NCI-H128 (cell line): ENCODE data around the gene LRP1.

Experiments
- DNase-seq: peaks from one replicate; lab custom pipeline; 2025; ENCODE audit not compliant: unreplicated experiment; lab: John Stamatoyannopoulos, UW

The LRP1 gene

DNA sequence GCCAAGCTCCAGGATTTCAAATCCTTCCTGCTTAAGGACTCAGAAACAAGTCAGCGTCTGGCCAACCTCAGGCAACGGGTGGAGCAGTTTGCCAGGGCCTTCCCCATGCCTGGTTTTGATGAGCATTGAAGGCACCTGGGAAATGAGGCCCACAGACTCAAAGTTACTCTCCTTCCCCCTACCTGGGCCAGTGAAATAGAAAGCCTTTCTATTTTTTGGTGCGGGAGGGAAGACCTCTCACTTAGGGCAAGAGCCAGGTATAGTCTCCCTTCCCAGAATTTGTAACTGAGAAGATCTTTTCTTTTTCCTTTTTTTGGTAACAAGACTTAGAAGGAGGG, 105.9 kb downstream of the LRP1 start:
- DNase-seq: no peak

DNA sequence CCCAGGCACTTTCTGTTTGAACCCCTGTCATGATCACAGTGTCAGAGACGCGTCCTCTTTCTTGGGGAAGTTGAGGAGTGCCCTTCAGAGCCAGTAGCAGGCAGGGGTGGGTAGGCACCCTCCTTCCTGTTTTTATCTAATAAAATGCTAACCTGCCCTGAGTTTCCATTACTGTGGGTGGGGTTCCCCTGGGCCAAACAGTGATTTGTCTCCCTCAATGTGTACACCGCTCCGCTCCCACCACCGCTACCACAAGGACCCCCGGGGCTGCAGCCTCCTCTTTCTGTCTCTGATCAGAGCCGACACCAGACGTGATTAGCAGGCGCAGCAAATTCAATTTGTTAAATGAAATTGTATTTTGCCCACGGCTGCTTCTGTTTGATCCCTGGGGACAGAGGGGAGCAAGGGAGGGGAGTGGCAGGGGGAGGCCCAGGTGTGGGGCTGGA, 106.3 kb downstream of the LRP1 start:
- DNase-seq: no peak

DNA sequence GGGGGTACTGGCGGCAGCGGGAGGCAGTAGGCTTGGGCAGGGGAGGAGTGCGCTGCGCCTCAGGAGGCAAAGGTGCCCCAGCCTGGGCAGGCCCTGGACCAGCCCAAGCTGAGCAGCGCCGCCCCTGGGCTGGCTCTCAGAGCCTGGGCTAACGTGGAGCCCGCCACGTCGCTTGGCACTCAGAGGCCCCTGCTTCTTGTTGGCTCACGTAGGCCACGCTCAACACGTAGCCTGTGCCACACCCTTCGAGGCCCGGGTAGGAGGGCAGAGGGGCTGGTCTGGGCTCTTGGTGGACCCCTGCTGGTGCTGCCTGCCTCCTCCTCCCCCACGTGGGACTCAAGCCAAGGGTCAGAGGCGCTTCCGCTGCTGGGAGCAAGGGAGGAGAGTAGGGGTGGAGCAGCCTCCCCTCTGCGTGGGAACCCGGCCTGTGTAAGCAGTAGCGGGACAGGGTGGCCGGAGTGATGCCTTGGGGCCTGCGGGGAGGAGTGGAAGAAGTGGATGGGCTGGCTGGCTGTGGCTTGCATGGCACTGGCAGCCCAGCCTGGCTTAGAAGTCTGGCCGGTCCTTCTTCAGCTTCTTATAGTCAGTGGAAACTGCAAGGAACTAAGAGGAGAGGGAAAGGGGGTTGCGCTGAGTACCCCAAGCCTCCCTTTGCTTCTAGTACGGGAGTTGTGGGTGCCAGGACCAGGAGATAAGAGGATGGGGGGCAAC, 106.9 kb downstream of the LRP1 start:
- DNase-seq: no peak

DNA sequence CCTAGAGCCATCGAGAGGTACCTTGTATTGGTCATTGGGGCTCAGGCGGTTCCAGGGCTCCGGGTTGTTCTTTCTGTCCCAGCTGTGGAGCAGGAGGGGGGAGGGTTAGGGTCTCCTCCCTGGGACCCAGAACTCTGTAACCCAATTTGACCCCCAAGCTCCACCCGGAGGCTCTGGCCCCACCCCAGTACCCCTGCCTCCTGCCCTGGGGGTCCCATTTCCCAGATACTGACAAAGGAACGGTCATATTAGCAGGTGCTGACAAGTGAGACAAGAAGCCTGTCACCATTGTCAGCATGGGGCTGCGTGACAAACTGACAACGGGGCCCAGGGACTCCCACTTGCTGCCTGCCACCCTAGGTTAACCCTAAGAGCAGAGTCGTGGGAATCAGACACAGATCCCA, 107.4 kb downstream of the LRP1 start:
- DNase-seq: no peak

DNA sequence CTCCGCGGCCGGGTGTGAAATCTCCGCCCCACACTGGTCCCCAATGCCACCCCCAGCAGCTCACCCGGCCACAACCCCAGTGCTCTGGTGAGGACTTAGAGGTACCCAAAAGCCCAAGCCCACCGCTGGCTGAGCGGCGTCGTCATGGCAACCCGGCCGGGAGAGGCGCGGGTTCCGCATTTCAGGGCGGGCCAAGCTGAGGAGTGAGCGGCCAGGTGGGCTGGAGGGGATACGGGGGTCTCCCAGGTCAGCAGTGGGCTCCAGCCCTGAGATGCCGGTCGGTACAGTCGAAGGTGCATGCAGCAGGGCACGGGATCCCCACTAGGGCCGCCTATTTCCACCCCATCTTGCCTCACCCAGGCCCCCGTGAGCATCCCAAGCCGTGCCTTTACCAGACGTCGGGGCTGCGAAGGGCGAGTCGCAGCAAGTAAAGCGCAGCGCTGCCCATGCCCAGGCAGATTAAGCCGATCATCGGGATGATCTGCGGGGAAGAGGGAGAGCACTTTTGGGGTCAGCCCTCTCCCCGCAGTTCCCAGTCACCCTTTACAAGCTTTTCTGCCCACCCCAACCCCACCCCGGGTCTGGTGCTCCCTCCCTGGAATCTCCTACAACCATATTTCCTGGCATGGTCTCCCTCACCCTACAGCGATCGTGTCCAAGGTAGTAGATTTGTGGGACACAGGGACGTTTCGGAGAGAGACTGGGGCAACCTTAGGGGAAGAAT, 108.1 kb downstream of the LRP1 start:
- DNase-seq: no peak

DNA sequence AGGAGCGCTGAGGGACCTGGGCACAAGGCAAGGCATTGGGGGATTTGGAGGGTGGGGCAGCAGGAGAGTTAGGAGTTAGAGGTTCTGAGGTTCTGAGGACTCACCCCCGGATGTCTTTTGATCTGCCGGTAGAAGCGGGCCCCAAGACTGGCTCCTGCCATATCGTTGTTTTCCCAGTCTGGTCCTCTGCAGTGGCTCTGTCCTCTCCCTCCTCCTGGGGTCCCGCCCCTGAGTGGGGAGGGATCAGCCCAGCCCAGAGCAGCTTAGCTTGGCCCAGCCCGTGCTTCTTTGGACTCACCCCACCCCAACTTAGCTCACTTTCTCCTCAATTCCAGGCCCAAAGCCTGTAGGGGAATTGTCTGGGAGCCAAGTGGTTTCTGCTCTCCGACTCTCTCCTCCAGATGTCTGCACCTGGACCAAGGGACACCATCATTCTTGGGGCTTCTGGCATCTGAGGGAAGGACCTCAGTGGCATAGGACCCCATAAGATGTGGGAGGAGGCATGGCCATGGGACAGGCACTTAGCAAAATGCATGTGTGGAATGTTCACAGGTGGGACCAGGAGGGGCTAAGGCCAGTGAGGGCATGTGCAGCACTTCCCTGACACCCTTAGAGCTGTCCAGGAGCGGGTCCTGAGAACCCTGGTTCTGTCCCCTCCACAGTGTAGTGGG, 108.8 kb downstream of the LRP1 start:
- no peak for DNase-seq

DNA sequence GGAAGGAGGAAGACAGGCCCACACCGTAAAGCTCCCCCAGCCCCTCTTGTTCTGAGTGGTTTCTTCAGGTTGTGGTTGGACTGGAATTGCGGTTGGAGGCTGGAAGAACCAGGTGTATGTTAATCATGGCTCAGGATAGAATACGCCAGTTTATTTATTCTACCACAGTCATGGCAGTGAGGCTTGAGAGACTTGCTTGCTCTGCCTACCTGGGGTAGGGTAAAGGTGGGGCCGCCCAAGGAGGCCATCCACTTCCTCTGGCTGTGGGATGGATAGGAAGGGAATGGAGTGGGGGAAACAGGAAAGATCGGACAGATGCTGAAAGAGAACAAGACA, 109.3 kb downstream of the LRP1 start:
- DNase-seq: no peak

DNA sequence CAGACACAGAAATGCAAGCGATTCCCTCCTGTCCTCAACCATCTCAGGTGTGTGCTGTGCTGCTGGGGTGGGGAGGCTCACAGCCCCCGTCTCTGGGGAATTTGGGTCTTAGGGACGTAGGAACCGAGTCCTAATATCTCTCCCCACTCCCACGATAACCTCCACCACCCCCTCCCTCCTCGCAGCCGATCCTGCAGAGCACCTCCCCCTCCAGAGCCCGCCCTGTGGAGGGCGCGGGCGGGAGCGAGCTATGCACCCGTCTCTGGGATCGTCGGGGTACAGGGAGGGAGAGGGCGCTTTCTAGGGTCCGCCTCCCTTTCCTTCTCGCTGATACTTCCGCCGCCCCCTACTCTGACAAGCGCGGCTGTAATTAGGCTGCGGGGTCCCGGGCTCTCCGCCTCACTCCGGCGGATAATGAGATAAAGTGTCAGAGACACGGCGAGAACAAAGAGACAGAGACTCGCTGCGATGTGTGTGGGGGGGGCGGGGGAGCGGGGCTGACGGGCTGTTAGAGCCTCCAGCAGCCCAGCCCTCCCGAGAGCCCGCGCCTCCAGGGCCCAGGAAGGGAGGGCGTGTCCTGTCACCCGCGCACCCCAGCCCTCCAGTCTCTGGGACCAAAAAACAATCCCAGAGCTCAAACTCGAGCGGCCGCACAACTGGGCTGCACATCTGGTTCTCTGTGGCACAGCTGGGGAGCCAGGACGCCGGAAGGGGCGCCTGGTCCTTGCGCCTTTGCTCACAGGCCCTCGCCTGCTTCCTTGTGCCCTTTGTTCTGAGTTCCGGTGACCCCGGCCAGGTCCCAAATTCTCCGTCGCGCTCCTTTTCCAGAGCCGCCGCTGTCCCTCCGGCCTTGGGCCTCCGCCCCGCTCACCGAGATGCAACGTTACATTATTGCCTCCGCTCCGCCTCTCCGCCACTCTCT, 109.9 kb downstream of the LRP1 start:
- no peak for DNase-seq

DNA sequence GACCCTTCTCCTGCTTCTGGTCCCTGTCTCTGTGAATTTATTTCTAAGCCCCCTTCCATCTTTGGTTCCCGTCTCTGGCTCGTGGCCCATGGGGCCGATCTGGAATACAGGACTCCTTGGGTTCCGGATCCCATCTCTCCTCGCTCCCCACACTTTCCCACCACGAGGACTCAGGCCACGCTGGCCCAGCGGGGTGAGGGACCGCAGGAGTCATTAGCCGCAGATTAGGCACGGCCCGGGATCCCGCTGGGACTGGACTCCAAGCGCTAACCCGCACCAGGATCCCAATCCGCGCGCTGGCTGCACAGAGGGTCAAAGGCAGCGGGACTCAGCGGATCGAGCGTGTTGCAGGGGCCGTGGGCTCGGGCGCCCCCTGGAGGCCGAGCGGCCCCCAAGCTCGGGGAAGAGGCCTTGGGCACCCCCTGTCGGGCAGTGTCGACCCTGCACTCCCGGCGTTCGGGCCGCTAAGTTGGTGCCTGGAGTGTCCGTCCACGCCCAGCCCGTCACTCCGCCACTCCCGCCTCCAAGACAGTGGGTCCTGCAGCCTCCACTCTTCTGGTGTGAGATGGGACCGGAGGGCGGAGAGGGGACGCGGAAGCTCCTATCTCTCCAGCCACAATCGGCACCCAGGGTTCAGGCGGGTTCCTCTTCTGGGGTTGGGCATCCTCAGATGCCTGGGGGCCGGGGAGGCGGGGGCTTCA, 110.7 kb downstream of the LRP1 start:
- DNase-seq: peak; percentile 78

DNA sequence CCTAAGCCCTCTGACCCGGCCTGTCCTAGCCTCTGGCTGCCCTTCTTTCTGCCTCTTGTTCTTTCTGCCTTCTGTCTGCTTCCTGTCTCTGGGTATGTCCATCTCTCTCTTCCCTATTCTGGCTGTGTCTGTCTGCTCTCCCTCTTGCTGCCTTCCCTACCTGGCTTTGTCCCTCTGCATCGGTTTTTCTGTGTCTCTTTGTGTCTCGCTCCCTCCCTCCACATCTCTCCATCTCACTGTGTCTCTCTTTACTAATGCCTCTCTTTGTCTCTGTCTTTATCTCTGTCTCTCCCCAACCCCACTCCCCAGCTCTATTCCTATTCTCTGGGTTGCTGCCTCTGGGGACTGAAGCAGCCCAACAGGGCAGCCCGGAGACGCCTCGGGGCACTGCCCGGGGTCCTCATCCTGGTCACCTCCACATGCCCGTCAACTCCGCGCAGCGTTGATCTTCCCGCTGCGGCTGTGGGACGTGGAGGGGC, 111.3 kb downstream of the LRP1 start:
- no peak for DNase-seq

DNA sequence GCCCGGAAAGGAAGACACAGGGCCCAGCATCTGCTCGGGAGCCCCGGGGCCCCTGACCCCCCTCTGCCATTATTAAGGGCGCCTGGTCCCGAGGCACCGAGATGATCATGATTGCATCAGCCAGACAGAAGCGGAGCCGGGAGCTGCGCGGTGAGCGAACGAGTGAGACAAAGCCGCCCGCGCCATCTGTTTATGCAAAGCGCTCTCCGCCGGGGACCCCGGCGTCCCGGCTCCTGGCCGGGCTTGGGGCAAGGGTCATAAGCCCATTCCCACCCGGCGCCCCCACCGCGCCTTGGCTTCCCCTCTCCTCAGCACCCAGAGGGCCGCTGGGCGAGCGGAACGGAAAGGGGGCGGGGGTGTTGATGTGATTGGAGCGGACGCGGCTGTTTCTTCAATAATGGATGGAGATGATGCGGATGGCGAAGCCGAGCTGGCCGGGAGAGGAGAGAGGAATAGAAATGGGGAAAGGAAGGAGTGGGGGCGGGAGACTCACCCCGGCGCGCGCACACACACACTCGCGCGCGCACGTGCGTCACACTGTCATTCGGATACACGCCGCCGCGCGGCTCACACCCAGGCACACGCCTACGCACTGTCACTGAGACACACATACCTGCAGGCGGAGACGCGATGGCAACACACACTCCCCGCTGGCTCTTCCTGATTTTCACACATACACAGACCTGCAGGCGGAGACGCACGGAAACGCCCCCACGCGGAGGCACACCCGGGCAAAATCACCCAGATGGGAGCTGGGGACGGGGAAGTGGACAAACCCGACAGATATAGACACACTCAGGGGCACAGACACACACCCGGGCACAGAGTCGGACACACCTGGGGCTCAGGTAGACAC, 112.0 kb downstream of the LRP1 start:
- DNase-seq: peak; percentile 67

DNA sequence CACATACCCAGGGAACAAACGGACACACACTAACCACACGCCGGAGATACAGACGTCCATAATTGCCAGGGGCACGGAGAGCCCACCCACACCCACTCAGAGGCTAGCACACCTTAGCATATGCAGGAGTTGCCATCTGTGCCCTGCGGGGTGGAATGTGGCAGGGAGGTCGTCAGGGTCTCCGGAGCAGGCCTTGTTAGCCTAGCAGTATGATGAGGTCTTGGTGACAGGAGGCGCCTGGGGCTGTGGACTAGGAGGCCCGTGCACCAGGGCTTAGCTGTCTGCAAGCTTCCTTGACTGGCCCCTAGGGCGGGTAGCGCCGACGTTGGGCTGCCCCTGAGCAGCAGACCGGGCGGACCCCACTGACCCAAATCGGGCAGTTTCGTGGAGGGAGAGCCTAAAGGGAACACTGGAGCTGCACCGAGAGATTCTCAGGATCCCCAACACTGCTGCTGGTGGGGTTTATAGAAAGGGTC, 112.7 kb downstream of the LRP1 start:
- no peak for DNase-seq

DNA sequence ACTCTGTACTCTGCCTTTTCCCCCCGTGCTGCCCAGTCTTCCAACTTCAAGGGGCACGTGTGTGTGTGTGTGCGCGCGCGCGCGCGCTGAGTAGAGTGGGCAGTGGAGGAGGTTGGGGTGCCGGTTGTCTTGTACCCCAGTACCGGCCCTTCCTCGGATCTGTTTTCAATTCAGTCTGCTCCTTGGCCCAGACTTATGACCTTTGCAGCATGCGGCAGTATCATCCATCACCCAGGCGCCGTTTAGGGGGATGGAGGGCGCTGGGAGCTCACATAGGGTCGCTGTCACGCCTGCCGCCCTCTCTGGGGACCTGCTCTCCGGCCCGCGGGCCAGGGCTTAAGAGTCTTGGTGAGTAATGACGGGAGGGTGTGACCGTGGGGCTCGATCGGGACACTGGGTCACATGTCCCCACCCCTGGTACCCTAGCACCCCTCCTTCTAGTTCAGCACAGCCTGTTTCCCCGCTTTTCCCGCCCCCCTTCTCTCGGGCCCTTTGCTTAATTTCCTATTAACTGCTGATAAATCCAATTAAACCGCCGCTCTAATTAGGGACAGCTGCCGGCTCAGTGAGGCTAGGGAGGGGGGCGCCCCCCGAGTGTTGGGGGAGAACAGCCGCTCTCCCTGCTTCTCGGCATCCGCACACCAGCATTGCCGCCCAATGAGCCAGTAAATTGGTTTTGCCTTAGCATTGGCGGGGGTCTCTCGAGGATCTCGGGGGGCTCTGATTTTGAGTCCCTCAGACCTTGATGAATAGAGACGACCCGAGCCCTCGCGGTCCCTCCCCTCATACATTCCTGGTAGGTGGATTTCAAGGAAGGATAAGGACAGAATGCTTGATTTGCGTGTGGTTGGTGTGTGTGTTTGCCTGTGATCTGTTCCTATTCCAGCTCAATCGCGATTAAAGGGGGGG, 113.4 kb downstream of the LRP1 start:
- DNase-seq: no peak

DNA sequence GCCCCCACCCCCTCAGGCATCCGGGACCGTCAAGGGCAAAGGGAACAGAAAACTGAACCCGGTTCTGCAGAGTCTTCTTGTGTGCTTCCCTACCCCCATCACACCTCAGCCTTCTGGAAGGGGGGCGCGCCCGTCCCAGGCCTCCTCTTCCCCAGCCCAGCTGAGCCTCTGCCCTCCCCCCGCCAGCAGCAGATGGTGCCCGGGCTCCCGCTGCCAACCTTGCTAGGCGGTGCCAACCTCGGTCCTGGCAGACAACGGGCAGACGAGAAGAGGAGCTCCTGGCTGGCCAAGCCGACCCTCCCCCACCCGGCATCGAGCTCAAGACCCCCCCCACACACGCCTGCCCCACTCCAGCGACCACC, 114.0 kb downstream of the LRP1 start:
- peak; percentile 33 for DNase-seq

DNA sequence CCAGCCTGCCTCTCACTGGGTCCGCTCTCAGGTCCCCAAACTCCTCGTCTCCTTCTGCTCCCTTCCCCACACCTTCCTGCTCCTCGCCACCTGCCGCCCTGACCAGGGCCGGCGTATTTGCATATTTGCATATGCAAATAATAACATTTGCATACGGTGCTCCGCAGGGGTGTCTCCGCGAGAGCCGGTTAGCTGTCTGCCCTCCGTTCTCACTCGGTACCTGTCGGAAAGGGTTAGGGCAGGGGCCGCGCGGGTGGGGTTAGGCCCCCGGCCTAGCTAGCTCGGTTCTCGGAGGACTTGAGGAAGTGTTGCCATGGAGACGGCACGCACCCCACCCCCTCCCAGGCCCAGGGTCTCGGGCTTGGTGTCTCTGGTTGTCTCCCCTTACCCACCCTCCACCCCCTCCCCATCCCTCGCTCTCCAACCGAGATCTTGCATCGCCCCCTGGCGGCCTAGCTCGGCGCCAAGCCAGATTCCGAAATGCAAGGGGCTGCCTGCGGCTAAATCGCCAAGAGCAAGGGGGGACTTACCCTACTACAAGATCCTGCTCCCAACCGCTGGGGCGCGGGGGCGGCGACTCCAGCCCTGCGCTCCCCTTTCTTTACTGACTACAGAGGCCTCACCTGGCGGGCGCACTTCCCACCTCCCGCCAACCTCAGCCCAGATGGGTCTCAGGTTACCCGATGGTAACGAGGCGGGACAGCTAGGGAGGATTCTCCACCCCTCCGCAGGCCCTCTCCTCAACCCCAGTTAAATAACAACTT, 114.6 kb downstream of the LRP1 start:
- peak; percentile 89 for DNase-seq

DNA sequence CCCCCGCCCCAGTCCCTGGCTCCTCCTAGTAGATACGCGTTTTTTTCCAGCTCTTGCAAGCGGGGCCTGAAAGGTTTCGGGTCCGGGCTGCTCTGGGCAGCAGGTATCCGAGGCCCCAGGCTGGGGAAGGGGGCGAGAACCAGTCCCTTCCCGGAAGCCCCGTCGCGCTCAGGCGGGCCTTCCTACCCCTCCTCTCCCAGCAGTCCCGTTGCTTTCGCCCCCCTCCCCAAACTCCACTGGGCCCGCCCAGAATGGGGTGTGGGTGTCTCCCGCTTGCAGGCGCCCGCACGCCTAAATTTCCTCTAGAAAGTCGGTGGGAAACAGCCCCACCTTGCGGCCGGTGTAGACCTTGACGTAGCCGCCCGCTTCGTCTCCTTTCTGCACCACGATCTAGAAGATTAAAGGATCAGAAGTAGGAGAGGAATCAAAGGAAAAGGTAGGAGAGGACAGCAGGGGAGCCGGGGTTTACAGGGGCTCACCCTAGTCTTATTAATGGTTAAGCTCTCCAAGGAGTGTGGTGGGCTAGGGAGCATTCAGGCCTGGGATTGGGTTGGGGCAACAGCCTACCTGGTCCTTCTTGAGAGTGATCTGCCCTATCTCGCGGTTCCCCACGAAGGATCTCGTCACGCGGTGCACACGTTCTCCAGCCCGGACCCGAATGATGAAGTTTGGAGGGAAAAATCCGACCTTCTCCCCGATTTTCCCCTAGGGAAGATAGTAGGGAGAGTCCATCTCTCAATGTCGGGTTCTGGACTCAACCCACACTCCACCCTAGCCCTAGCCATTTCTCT, 115.4 kb downstream of the LRP1 start:
- DNase-seq: peak; percentile 57

DNA sequence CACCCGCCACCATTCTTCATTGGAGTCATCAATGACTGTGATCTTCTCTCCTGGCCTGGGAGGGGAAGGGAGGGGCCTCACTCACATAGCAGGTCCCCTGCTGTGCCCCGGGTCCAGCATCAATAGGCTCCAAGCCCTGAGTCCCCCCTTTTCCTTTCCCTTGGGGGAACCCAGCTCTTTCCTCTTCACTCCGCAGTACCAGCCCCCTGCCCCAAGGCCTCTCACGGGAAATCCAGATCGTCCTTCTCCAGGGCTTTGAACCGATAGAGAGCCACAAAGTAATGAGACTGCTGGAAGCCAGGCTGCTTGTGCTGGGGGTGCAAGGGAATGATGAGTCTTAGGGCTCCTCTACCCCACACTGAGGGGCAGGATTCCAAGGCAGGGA, 116.0 kb downstream of the LRP1 start:
- DNase-seq: no peak
